Lower leg skin (tissue), 4 donors: ENCODE results near the gene MTX3. TPM values are rescaled to one million over a fixed set of nuclear protein-coding genes. Genes with fewer than 3 reads are reported as not detected.

ENCODE experiments used
- DNase-seq, 2 donors: peaks; one replicate each; pipeline ENCODE4 v3.0.0-alpha.2; 2019; ENCODE audit warnings: low spot score in 2 of 2
- H3K4me3 ChIP-seq: fragments of 200-600 bp; sonication (generic); 2 replicates; pipeline ENCODE4 v1.5.1; 2017; ENCODE audit warnings: mild to moderate bottlenecking, low read depth; ENCODE audit not compliant: poor library complexity, severe bottlenecking
- CTCF ChIP-seq, 3 donors: fragments of 450-650 bp; IDR thresholded peaks; one replicate each; pipeline ENCODE4 v1.5.1; 2016; ENCODE audit warnings: antibody characterized with exemption in 3 of 3, mild to moderate bottlenecking in 3 of 3, moderate library complexity in 2 of 3
- POLR2A ChIP-seq, 2 donors: fragments of 450-650 bp; IDR thresholded peaks; one replicate each; pipeline ENCODE4 v1.6.1; 2016 to 2017; ENCODE audit warnings: antibody characterized with exemption in 2 of 2, mild to moderate bottlenecking in 1 of 2, moderate library complexity in 1 of 2
- WGBS, 2 donors: methylation state at CpG; one replicate each; pipeline ENCODE4 v1.1.5; 2018; 5-methylcytosine and 5-hydroxymethylcytosine counted together
- intact Hi-C: fragments of 100-400 bp; cut with DNase I; formaldehyde crosslinking; loops from one replicate; pipeline ENCODE4 v1.15.0; 2023; ENCODE audit warnings: low total_unique reads
- total RNA-seq, 4 donors: library from RNA; depleted of rRNA; stranded (reverse); fragments of >200 nt; gene quantifications; one replicate each; pipeline ENCODE4 v1.1.0, GENCODE V29; 2016

Gene MTX3
- total RNA-seq, 4 donors from 2014 or later, result 8.6 to 13.9 (median 10.2) TPM

- TF ChIP-seq POLR2A (IDR thresholded peaks at IDR 0.05) (no peak), CTCF (IDR thresholded peaks at IDR 0.05) (no peak)
- intact Hi-C loops, result no loop called here
- WGBS, 2 donors, result 54 to 64% methylated on average over 6 of the region's 6 CpGs
- no peak for DNase-seq
- no peak overlapping the region for H3K4me3 ChIP-seq
Observed at GRCh38 chr5:79990205-79990597, 861 bp downstream of the MTX3 start.

GRCh38 chr5:79986260-79986659, 4.8 kb downstream of the MTX3 start:
- DNase-seq, result no peak
- H3K4me3 ChIP-seq, result no peak overlapping the region
- TF ChIP-seq POLR2A (IDR thresholded peaks at IDR 0.05), result no peak
- no peak for TF ChIP-seq CTCF (IDR thresholded peaks at IDR 0.05)
- intact Hi-C loops, result no loop called here

GRCh38 chr5:79985288-79985687, 5.8 kb downstream of the MTX3 start:
- DNase-seq, result no peak
- no peak overlapping the region for H3K4me3 ChIP-seq
- 80 to 81% methylated on average over 2 of the region's 2 CpGs for WGBS, 2 donors
- no peak for TF ChIP-seq CTCF (IDR thresholded peaks at IDR 0.05)
- no peak for TF ChIP-seq POLR2A (IDR thresholded peaks at IDR 0.05)
- intact Hi-C loops, result no loop called here

- H3K4me3 ChIP-seq, result no peak overlapping the region
- no peak for DNase-seq
- TF ChIP-seq CTCF (IDR thresholded peaks at IDR 0.05) (no peak), POLR2A (IDR thresholded peaks at IDR 0.05) (no peak)
- intact Hi-C loops, result no loop called here
Observed at GRCh38 chr5:79984363-79984762, 6.7 kb downstream of the MTX3 start.

- 78 to 81% methylated on average over 7 of the region's 7 CpGs for WGBS, 2 donors
- DNase-seq, result no peak
- TF ChIP-seq POLR2A (IDR thresholded peaks at IDR 0.05) (no peak), CTCF (IDR thresholded peaks at IDR 0.05) (no peak)
- no peak overlapping the region for H3K4me3 ChIP-seq
- intact Hi-C loops, result no loop called here
Observed at GRCh38 chr5:79983618-79984017, 7.4 kb downstream of the MTX3 start.

GRCh38 chr5:79982136-79982535, 8.9 kb downstream of the MTX3 start:
- DNase-seq, result no peak
- TF ChIP-seq POLR2A (IDR thresholded peaks at IDR 0.05), result no peak
- no peak for TF ChIP-seq CTCF (IDR thresholded peaks at IDR 0.05)
- intact Hi-C loops, result no loop called here
- no peak overlapping the region for H3K4me3 ChIP-seq
- WGBS, 2 donors, result 49 to 50% methylated on average over 1 of the region's 1 CpG
